ENCODE data around the gene CRYZL1. TPM values are rescaled to one million over a fixed set of nuclear protein-coding genes. Genes with fewer than 3 reads are reported as not detected.
A peak's percentile ranks its signal among the peaks of the same experiment; 100 is the strongest.
"Not testable (repeated sequence)": the region's sequence is repeated elsewhere in the genome, so short reads cannot be mapped to it uniquely, and the experiment has no call there.

The CRYZL1 gene
- total RNA-seq, 1 donor from 2014 or later: 34.2 TPM

- DNase-seq: not testable (repeated sequence)
Measured at GRCh38 chr21:33626151-33626550, 15.4 kb downstream of the CRYZL1 start.

- DNase-seq: no peak
Measured at GRCh38 chr21:33622253-33622652, 19.3 kb downstream of the CRYZL1 start.

GRCh38 chr21:33619726-33620125, 21.8 kb downstream of the CRYZL1 start:
- DNase-seq: no peak

GRCh38 chr21:33618407-33618806, 23.1 kb downstream of the CRYZL1 start:
- no peak for DNase-seq

- DNase-seq: not testable (repeated sequence)
Measured at GRCh38 chr21:33617565-33617964, 24.0 kb downstream of the CRYZL1 start.

GRCh38 chr21:33611006-33611744, 30.4 kb downstream of the CRYZL1 start:
- DNase-seq: no peak

- DNase-seq: peak; percentile 62
Measured at GRCh38 chr21:33608559-33608958, 33.0 kb downstream of the CRYZL1 start.

GRCh38 chr21:33598051-33598450, 43.5 kb downstream of the CRYZL1 start:
- DNase-seq: no peak

- peak; percentile 95 for DNase-seq
Measured at GRCh38 chr21:33588485-33589335, 52.8 kb downstream of the CRYZL1 start, which contains the start of gene DONSON. Gene DONSON (minus strand): TSS chr21:33588684. CDS start chr21:33588641, 43 bp downstream.

GRCh38 chr21:33587792-33588484, 53.6 kb downstream of the CRYZL1 start:
- peak; percentile 69 for DNase-seq

GRCh38 chr21:33586927-33587326, 54.6 kb downstream of the CRYZL1 start:
- no peak for DNase-seq

- DNase-seq: no peak
Measured at GRCh38 chr21:33584455-33584854, 57.1 kb downstream of the CRYZL1 start.

- no peak for DNase-seq
Measured at GRCh38 chr21:33578959-33579542, 62.5 kb downstream of the CRYZL1 start.

GRCh38 chr21:33578214-33578613, 63.3 kb downstream of the CRYZL1 start:
- no peak for DNase-seq

GRCh38 chr21:33576741-33577141, 64.8 kb downstream of the CRYZL1 start:
- DNase-seq: not testable (repeated sequence)

GRCh38 chr21:33572350-33572749, 69.2 kb downstream of the CRYZL1 start:
- no peak for DNase-seq

GRCh38 chr21:33569991-33570390, 71.5 kb downstream of the CRYZL1 start:
- no peak for DNase-seq

GRCh38 chr21:33568448-33568847, 73.1 kb downstream of the CRYZL1 start:
- DNase-seq: no peak

GRCh38 chr21:33567914-33568313, 73.6 kb downstream of the CRYZL1 start:
- no peak for DNase-seq

GRCh38 chr21:33566514-33566913, 75.0 kb downstream of the CRYZL1 start:
- no peak for DNase-seq

GRCh38 chr21:33562389-33562788, 79.2 kb downstream of the CRYZL1 start:
- DNase-seq: no peak

- DNase-seq: no peak
Measured at GRCh38 chr21:33561373-33561772, 80.2 kb downstream of the CRYZL1 start.
